ENCODE results near the gene OR1C1. TPM values are rescaled to one million over a fixed set of nuclear protein-coding genes. Genes with fewer than 3 reads are reported as not detected.
"Not testable (repeated sequence)": the region's sequence is repeated elsewhere in the genome, so short reads cannot be mapped to it uniquely, and the experiment has no call there.

OR1C1 gene
- total RNA-seq, 1 donor from 2014 or later, result not detected

DNA sequence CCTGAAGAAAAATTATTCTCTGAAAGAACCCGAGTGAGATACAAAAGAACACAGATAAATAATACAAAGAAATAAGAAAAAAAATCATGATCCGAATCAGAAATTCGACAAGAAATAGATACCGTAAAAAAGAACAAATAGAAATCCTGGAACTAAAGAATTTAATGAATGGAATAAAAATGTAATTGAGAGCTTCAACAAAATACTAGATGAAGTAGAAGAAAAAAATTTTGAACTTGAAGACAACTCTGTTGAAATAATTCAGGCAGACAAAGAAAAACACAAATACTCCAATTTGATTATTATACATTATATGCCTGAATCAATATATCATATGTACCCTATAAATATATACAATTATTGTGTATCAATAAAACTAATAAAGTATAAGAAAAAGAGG, 39.1 kb downstream of the OR1C1 start:
- Mint-ChIP-seq H3K27me3 (ENCODE audit: low read depth) (no peaks in the 10 kb centered on the region), H3K36me3 (ENCODE audit: low read depth) (no peaks in the 10 kb centered on the region), H3K27ac (ENCODE audit: unreplicated experiment) (no peak overlapping the region), H3K4me1 (no peaks in the 10 kb centered on the region), H3K4me3 (no peak overlapping the region), H3K9me3 (peaks cover 4% of the 10 kb centered on the region)
- TF ChIP-seq, protein P1, sequence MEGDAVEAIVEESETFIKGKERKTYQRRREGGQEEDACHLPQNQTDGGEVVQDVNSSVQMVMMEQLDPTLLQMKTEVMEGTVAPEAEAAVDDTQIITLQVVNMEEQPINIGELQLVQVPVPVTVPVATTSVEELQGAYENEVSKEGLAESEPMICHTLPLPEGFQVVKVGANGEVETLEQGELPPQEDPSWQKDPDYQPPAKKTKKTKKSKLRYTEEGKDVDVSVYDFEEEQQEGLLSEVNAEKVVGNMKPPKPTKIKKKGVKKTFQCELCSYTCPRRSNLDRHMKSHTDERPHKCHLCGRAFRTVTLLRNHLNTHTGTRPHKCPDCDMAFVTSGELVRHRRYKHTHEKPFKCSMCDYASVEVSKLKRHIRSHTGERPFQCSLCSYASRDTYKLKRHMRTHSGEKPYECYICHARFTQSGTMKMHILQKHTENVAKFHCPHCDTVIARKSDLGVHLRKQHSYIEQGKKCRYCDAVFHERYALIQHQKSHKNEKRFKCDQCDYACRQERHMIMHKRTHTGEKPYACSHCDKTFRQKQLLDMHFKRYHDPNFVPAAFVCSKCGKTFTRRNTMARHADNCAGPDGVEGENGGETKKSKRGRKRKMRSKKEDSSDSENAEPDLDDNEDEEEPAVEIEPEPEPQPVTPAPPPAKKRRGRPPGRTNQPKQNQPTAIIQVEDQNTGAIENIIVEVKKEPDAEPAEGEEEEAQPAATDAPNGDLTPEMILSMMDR (conservative IDR thresholded peaks at IDR 0.05), result no peak
- DNase-seq (ENCODE audit: low read depth, low spot score), result no peak

DNA sequence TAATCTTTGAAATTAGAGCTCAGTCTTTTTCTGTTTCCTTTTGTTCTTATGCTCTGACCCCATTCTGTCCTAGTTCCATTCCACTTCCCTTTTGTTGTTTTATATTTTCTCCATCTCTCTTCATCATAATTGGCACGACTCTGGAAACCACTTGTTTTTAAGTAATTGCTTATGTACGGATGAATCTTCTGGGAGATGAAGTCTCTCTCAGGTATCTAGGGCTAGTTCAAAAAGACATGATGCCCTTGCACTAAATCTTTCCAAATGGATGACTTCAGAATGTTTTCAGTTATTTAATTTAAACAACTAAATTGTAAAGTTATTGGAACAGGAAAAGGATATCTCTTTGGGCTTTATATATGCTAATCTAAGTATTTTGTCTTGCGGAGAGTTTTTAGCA, 43.8 kb downstream of the OR1C1 start, which contains the start of gene OR6F1:
Gene OR6F1, minus strand, starts transcription at position 101 of the 400 bp plus-strand sequence. CDS start 3,891 bp downstream, outside the sequence.
- no peak within 1 kb of the TSS for H3K4me3 Mint-ChIP-seq
- peaks cover 2% of the 10 kb centered on the region for H3K9me3 Mint-ChIP-seq
- no peaks in the 10 kb centered on the region for H3K4me1 Mint-ChIP-seq
- TF ChIP-seq, protein P1 (conservative IDR thresholded peaks at IDR 0.05), result no peak
- H3K36me3 Mint-ChIP-seq (ENCODE audit: low read depth), result no peaks in the 10 kb centered on the region
- no peaks in the 10 kb centered on the region for H3K27me3 Mint-ChIP-seq (ENCODE audit: low read depth)
- no peak within 1 kb of the TSS for H3K27ac Mint-ChIP-seq (ENCODE audit: unreplicated experiment)
- DNase-seq (ENCODE audit: low read depth, low spot score), result no peak

DNA sequence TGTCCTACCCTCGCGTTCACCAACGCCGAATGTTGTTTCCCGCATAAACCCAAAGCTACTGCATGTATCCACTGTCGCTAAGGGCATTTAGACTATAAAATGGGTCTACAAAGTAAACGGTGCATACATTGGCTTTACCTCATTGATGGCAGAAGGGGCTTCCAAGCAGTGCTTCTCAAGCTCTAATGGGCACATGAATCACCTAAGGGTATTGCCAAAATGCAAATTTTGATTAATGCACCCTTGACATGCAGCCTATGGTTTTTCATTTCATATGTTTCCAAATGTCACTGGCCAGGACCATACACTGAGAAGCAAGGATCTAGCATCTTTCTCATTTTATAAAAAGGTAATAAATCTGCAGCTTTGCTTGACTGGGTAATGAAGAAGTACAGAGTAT, 46.6 kb downstream of the OR1C1 start:
- TF ChIP-seq, protein P1 (conservative IDR thresholded peaks at IDR 0.05), result no peak
- H3K4me1 Mint-ChIP-seq, result no peaks in the 10 kb centered on the region
- peaks cover 12% of the 10 kb centered on the region for H3K9me3 Mint-ChIP-seq
- no peaks in the 10 kb centered on the region for H3K36me3 Mint-ChIP-seq (ENCODE audit: low read depth)
- H3K27ac Mint-ChIP-seq (ENCODE audit: unreplicated experiment), result no peak overlapping the region
- H3K4me3 Mint-ChIP-seq, result no peak overlapping the region
- no peaks in the 10 kb centered on the region for H3K27me3 Mint-ChIP-seq (ENCODE audit: low read depth)
- no peak for DNase-seq (ENCODE audit: low read depth, low spot score)

DNA sequence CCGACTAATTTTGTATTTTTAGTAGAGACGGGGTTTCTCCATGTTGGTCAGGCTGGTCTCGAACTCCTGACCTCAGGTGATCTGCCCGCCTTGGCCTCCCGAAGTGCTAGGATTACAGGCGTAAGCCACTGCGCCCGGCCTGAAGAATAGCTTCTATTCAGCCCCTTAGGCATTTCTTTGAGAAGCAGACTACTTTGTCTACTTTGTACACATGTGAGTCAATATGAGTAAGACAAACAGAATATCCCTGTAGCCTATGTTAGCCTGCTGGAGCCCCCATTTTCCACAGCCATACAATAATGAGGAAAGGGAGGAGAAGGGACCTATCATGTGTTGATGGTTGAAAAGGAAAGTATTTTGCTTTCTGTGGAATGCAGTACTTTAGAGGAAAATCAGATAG, 49.7 kb downstream of the OR1C1 start:
- not testable (repeated sequence) for H3K27ac Mint-ChIP-seq (ENCODE audit: unreplicated experiment); H3K27me3 Mint-ChIP-seq (ENCODE audit: low read depth); H3K36me3 Mint-ChIP-seq (ENCODE audit: low read depth); H3K4me3 Mint-ChIP-seq; DNase-seq (ENCODE audit: low read depth, low spot score); H3K4me1 Mint-ChIP-seq
- peaks cover 24% of the 10 kb centered on the region for H3K9me3 Mint-ChIP-seq

Other genes starting within 250 kb of the OR1C1 start
- gene OR2C3, start 224.1 kb downstream of the OR1C1 start, total RNA-seq, result not detected in 2 replicates
- gene GCSAML, start 211.4 kb downstream of the OR1C1 start, total RNA-seq, result not detected in 2 replicates
- not detected in 2 replicates for gene OR2G2, start 172.2 kb downstream of the OR1C1 start, total RNA-seq
- not detected in 2 replicates for gene OR2G3, start 155.0 kb downstream of the OR1C1 start, total RNA-seq
- gene OR13G1, start 80.8 kb downstream of the OR1C1 start, total RNA-seq, result not detected in 2 replicates
- not detected in 2 replicates for gene OR6F1, start 43.9 kb downstream of the OR1C1 start, total RNA-seq
- gene OR14K1, start 21.9 kb downstream of the OR1C1 start, total RNA-seq, result not detected in 2 replicates
- not detected in 2 replicates for gene OR14A2, start 12.4 kb downstream of the OR1C1 start, total RNA-seq
- gene OR14A16, start 63.6 kb upstream of the OR1C1 start, total RNA-seq, result not detected in 2 replicates
- gene OR11L1, start 81.3 kb upstream of the OR1C1 start, total RNA-seq, result not detected in 2 replicates
- gene TRIM58, start 96.6 kb upstream of the OR1C1 start, total RNA-seq, result 1.6 and 2.1 TPM in 2 replicates
- gene OR2W3, start 135.0 kb upstream of the OR1C1 start, total RNA-seq, result 0.75 and 0.96 TPM in 2 replicates
- gene OR2T8, start 159.7 kb upstream of the OR1C1 start, total RNA-seq, result not detected in 2 replicates
- gene OR2AJ1, start 164.3 kb upstream of the OR1C1 start, total RNA-seq, result not detected in 2 replicates
- not detected in 2 replicates for gene OR2L8, start 188.3 kb upstream of the OR1C1 start, total RNA-seq
- gene OR2AK2, start 204.7 kb upstream of the OR1C1 start, total RNA-seq, result not detected in 2 replicates